Loucy (cell line): ENCODE measurements around the gene ZNF514.

Source experiments
- H2AFZ ChIP-seq: fragments of 200-600 bp; sonication (generic); 2 replicates; pipeline ENCODE4 v1.6.0; 2016; ENCODE audit warnings: antibody characterized with exemption, mild to moderate bottlenecking, low read length, moderate library complexity
- H3F3A ChIP-seq: fragments of 200-600 bp; 2 replicates; pipeline ENCODE4 v1.6.0; 2016; ENCODE audit warnings: antibody characterized with exemption, low read depth, mild to moderate bottlenecking
- H3K27me3 ChIP-seq: fragments of 200-600 bp; sonication (generic); 2 replicates; pipeline ENCODE4 v1.6.1; 2014; ENCODE audit warnings: low read length, mild to moderate bottlenecking; ENCODE audit not compliant: insufficient read depth, poor library complexity, severe bottlenecking
- H3K36me3 ChIP-seq: fragments of 200-600 bp; sonication (generic); 2 replicates; pipeline ENCODE4 v1.6.1; 2016; ENCODE audit warnings: low read length; ENCODE audit not compliant: insufficient read depth
- H3K4me1 ChIP-seq: fragments of 200-600 bp; sonication (generic); 2 replicates; pipeline ENCODE4 v1.5.1; 2014; ENCODE audit warnings: low read length, mild to moderate bottlenecking; ENCODE audit not compliant: insufficient read depth, poor library complexity, severe bottlenecking
- H3K4me2 ChIP-seq: fragments of 200-600 bp; sonication (generic); 2 replicates; pipeline ENCODE4 v1.6.0; 2014; ENCODE audit warnings: antibody characterized with exemption, low read length, low read depth, mild to moderate bottlenecking; ENCODE audit not compliant: poor library complexity, severe bottlenecking
- H3K4me3 ChIP-seq: fragments of 200-600 bp; sonication (generic); 2 replicates; pipeline ENCODE4 v1.5.1; 2014; ENCODE audit warnings: low read length, mild to moderate bottlenecking, mixed read lengths; ENCODE audit not compliant: poor library complexity, severe bottlenecking
- H3K79me2 ChIP-seq: fragments of 200-600 bp; sonication (generic); 2 replicates; pipeline ENCODE4 v1.6.1; 2014; ENCODE audit warnings: low read length; ENCODE audit not compliant: insufficient read depth
- H3K9ac ChIP-seq: fragments of 200-600 bp; sonication (generic); 2 replicates; pipeline ENCODE4 v1.6.0; 2014; ENCODE audit warnings: mild to moderate bottlenecking, low read depth, low read length, moderate library complexity; ENCODE audit not compliant: poor library complexity, severe bottlenecking
- H3K9me2 ChIP-seq: fragments of 200-600 bp; sonication (generic); replicated peaks from 2 replicates; pipeline ENCODE4 v1.6.1; 2016; ENCODE audit warnings: low read depth, low read length, mixed read lengths
- H3K9me3 ChIP-seq: fragments of 200-600 bp; sonication (generic); 2 replicates; pipeline ENCODE4 v1.6.1; 2014; ENCODE audit warnings: mild to moderate bottlenecking, antibody characterized with exemption, low read length, low read depth; ENCODE audit not compliant: insufficient read depth
- H4K20me1 ChIP-seq: fragments of 200-600 bp; sonication (generic); 2 replicates; pipeline ENCODE4 v1.6.0; 2014; ENCODE audit warnings: antibody characterized with exemption, low read length, mild to moderate bottlenecking; ENCODE audit not compliant: insufficient read depth, poor library complexity, severe bottlenecking
- CTCF ChIP-seq: fragments of 200-600 bp; sonication (generic); conservative IDR thresholded peaks from 2 replicates; pipeline ENCODE4 v1.5.1; 2014; ENCODE audit warnings: mild to moderate bottlenecking, antibody characterized with exemption, low read length
- EZH2phosphoT487 ChIP-seq: fragments of 200-600 bp; IDR thresholded peaks from 2 replicates; pipeline ENCODE4 v1.6.1; 2018; ENCODE audit warnings: antibody characterized with exemption, mild to moderate bottlenecking, moderate library complexity, borderline replicate concordance

ZNF514 gene

DNA sequence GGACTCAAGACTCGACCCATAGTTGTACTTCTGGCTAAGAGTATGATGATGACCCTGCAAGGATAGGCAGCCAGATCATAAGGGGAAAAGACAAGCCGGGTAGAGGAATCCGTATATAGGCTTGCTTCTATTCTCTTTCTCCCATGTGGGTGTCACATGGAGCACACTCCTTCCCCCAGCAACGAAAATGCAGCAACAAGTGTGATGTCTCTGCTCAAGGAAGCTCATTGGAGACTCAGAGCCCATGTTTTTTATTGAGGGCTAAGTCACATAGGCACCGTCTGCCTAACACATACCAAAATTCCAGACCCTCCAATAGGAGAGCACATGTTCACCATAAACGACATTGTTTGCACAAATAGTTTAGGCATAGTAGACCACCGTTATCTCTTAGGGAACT is 12.3 kb upstream of the ZNF514 start:
- Histone ChIP-seq H3K36me3 (no peaks in the 10 kb centered on the region), H3K27me3 (no peaks in the 10 kb centered on the region), H3K9me2 (no peaks in the 10 kb centered on the region), H3K9me3 (no peaks in the 10 kb centered on the region), H3K9ac (no peak overlapping the region), H3K4me2 (no peak overlapping the region), H3K79me2 (no peaks in the 10 kb centered on the region), H3F3A (no peaks in the 10 kb centered on the region), H2AFZ (no peak overlapping the region), H3K4me1 (peaks cover under 1% of the 10 kb centered on the region), H4K20me1 (no peaks in the 10 kb centered on the region), H3K4me3 (no peak overlapping the region)
- TF ChIP-seq CTCF (no peak), EZH2phosphoT487 (no peak)

DNA sequence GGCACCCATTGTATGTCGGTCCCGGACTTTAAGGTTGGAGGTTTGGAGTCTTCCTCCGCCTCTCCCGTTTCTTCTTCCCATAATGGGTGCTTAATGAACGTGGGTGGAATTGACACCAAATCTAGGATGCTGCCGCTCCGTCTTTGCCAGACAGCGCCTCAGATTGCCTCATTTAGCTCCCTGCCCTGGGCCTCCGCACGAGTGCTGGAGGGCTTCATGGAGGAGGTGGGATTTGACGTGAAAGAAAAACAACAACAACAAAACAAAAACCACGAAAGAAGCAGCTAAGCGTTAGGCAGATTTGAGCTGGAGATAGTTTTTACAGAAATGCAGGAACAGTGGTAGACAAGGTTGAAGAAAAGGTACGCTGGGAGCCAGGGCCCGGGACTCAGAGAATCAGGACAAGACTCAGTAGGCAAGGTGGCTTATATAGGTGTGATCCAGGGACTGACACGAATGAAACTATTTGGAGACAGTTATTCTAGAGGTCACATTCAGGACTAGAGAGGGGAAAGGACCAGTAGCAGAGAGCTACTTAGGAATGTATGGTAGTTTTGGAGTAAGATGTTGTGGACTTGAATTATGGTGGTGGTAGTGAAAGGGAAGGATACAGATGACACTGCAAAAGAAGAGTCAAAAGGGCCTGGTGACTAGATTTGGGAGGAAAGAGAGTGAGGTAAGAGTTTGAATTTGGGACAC is 6.6 kb upstream of the ZNF514 start:
- Histone ChIP-seq H3K9me3 (no peaks in the 10 kb centered on the region), H3K9ac (peak overlapping the region; percentile 89), H3K9me2 (no peaks in the 10 kb centered on the region), H3K4me1 (peaks cover 23% of the 10 kb centered on the region), H2AFZ (peak overlapping the region; percentile 94), H3K27me3 (no peaks in the 10 kb centered on the region), H3K4me2 (peak overlapping the region; percentile 99), H3K79me2 (peaks cover 28% of the 10 kb centered on the region; the same call in 1 of the 2 replicates), H3F3A (no peaks in the 10 kb centered on the region), H4K20me1 (no peaks in the 10 kb centered on the region), H3K4me3 (peak overlapping the region; percentile 91), H3K36me3 (no peaks in the 10 kb centered on the region)
- TF ChIP-seq EZH2phosphoT487 (no peak), CTCF (no peak)

GRCh38 chr2:95165371-95166064 is 5.9 kb upstream of the ZNF514 start, which contains the start of gene ZNF2:
Gene ZNF2, plus strand, starts transcription at chr2:95165809. Its CDS starts 10,418 bp downstream, at chr2:95176227.
- Histone ChIP-seq H3K79me2 (peaks cover 28% of the 10 kb centered on the region; the same call in 1 of the 2 replicates), H3F3A (no peaks in the 10 kb centered on the region), H2AFZ (peak within 1 kb of the TSS; percentile 94), H3K9me2 (no peaks in the 10 kb centered on the region), H3K27me3 (no peaks in the 10 kb centered on the region), H3K36me3 (no peaks in the 10 kb centered on the region), H3K4me2 (peak within 1 kb of the TSS; percentile 99), H3K4me3 (peak within 1 kb of the TSS; percentile 91), H3K4me1 (peaks cover 23% of the 10 kb centered on the region), H3K9me3 (no peaks in the 10 kb centered on the region), H3K9ac (peak within 1 kb of the TSS; percentile 89), H4K20me1 (no peaks in the 10 kb centered on the region)
- TF ChIP-seq EZH2phosphoT487 (no peak), CTCF (no peak)
